Activated CD4-positive, CD25-positive, alpha-beta regulatory T cell (primary cell): ENCODE measurements around the gene CGNL1.

ENCODE experiments used
- DNase-seq, 4 experiments: peaks; one replicate each; lab custom pipeline; 2025; lab: John Stamatoyannopoulos, UW

CGNL1 gene

DNA sequence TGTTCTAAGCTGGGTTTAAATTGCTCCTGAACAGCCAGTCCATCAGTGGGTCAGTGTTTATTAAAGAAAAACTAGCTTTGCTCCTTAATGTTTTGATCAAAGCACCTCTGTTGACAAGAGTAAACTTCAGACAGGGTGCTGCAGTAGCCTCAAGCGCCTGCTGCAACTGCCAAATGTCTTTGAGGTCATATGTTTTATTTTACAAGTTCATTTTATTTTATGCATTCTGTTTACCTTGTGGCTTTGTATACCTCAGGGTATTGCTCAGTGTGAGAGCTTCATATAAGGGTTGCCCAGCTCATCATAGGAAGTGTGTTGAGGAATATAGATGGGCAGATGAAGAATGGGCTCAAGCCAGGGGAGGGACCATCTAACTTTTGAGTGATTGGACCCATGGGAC lies 223.9 kb downstream of the CGNL1 start:
- DNase-seq: no peak
